B cell (primary cell): ENCODE measurements around the gene VWA5B1. TPM values are rescaled to one million over a fixed set of nuclear protein-coding genes. Genes with fewer than 3 reads are reported as not detected.

Experiments used
- ATAC-seq: fragments of 200-7000 bp; cut with Tn5 transposase; one replicate; pipeline ENCODE4 v1.10.0; 2021; ENCODE audit warnings: low read depth, mild to moderate bottlenecking, moderate number of reproducible peaks, moderate library complexity
- CTCF ChIA-PET: fragments of 350-600 bp; sonication (Branson Sonifier 250); formaldehyde crosslinking; loops from one replicate; lab custom pipeline; 2021; ENCODE audit warnings: antibody characterized with exemption, inconsistent platforms; lab: Charles Lee
- POLR2A ChIA-PET: fragments of 350-600 bp; sonication (Branson Sonifier 250); formaldehyde crosslinking; loops from one replicate; lab custom pipeline; 2021; ENCODE audit warnings: antibody characterized with exemption; lab: Charles Lee
- DNase-seq: peaks from one replicate; pipeline ENCODE4 v3.0.0; 2013
- H2AFZ ChIP-seq: 2 replicates; pipeline ENCODE4 v1.6.1; 2012; ENCODE audit warnings: mild to moderate bottlenecking, low read depth, low read length; ENCODE audit not compliant: insufficient read depth, poor library complexity, severe bottlenecking
- H3K27ac ChIP-seq, 2 donors: 1 replicate in 1 of 2; 2 replicates in 1 of 2; pipeline ENCODE4 v1.5.1; 2012 to 2013; ENCODE audit warnings: low read length in 2 of 2, mild to moderate bottlenecking in 2 of 2, moderate library complexity in 1 of 2
- H3K27me3 ChIP-seq, 4 experiments: fragments of 200-600 bp in 1 of 4; sonication (generic) in 1 of 4; replicated peaks in 1 of 4; 1 replicate in 2 of 4; 2 replicates in 2 of 4; pipeline versions ENCODE4 v1.6.1 to v1.7.0; 2013 to 2016; ENCODE audit warnings: low read length in 3 of 4, mild to moderate bottlenecking in 2 of 4, mixed read lengths in 1 of 4, moderate library complexity in 1 of 4; ENCODE audit not compliant: insufficient read depth in 4 of 4, control insufficient read depth in 3 of 4; ENCODE audit errors: control extremely low read depth in 1 of 4
- H3K36me3 ChIP-seq, 2 experiments: replicated peaks in 1 of 2; 1 replicate in 1 of 2; 2 replicates in 1 of 2; pipeline versions ENCODE4 v1.6.1 to v1.7.1; 2013; ENCODE audit warnings: low read length in 1 of 2; ENCODE audit not compliant: insufficient read depth in 2 of 2, control insufficient read depth in 1 of 2; ENCODE audit errors: control extremely low read depth in 1 of 2, extremely low read depth in 1 of 2
- H3K4me1 ChIP-seq, 2 donors: fragments of 200-600 bp in 1 of 2; sonication (generic) in 1 of 2; 1 replicate in 1 of 2; 2 replicates in 1 of 2; pipeline versions ENCODE4 v1.5.1 to v1.6.1; 2013 to 2017; ENCODE audit warnings: low read length in 2 of 2; ENCODE audit not compliant: control insufficient read depth in 2 of 2, insufficient read depth in 2 of 2
- H3K4me2 ChIP-seq: replicated peaks from 2 replicates; pipeline ENCODE3; 2012; ENCODE audit warnings: mild to moderate bottlenecking, low read depth, low read length; ENCODE audit not compliant: poor library complexity, severe bottlenecking
- H3K4me3 ChIP-seq, 5 experiments: fragments of 200-600 bp in 1 of 5; sonication (generic) in 1 of 5; 1 replicate in 3 of 5; 2 replicates in 2 of 5; pipeline versions ENCODE4 v1.5.1 to v1.7.0; 2011 to 2016; ENCODE audit warnings: low read length in 4 of 5, mild to moderate bottlenecking in 4 of 5, low read depth in 2 of 5, control low read depth in 1 of 5, moderate library complexity in 1 of 5; ENCODE audit not compliant: insufficient read depth in 1 of 5; ENCODE audit errors: control extremely low read depth in 1 of 5, extremely low read depth in 1 of 5
- H3K79me2 ChIP-seq: fragments of 200-600 bp; sonication (generic); one replicate; pipeline ENCODE4 v1.6.0; 2016; ENCODE audit warnings: low read length; ENCODE audit not compliant: control insufficient read depth, insufficient read depth
- H3K9ac ChIP-seq: fragments of 200-600 bp; sonication (generic); 2 replicates; pipeline ENCODE4 v1.6.1; 2017; ENCODE audit warnings: mild to moderate bottlenecking, low read length, moderate library complexity
- H3K9me3 ChIP-seq, 3 donors: one replicate each; pipeline versions ENCODE4 v1.6.1 to v1.7.1; 2013; ENCODE audit warnings: low read length in 2 of 3; ENCODE audit not compliant: control insufficient read depth in 2 of 3, insufficient read depth in 1 of 3; ENCODE audit errors: control extremely low read depth in 1 of 3
- H4K20me1 ChIP-seq: 2 replicates; pipeline ENCODE4 v1.6.0; 2012; ENCODE audit warnings: mild to moderate bottlenecking, low read length; ENCODE audit not compliant: insufficient read depth, control insufficient read depth, poor library complexity, severe bottlenecking
- H3K27ac Mint-ChIP-seq: one replicate; pipeline ENCODE4 v1.8.0; 2021; ENCODE audit warnings: mixed read lengths
- H3K27me3 Mint-ChIP-seq: one replicate; pipeline ENCODE4 v1.8.0; 2021; ENCODE audit warnings: mixed read lengths
- H3K4me1 Mint-ChIP-seq: one replicate; pipeline ENCODE4 v1.8.0; 2021; ENCODE audit warnings: mixed read lengths
- H3K4me3 Mint-ChIP-seq: one replicate; pipeline ENCODE4 v1.8.0; 2021; ENCODE audit warnings: mixed read lengths
- H3K9me3 Mint-ChIP-seq: one replicate; pipeline ENCODE4 v1.8.0; 2022; ENCODE audit warnings: mixed read lengths; ENCODE audit not compliant: insufficient read depth
- CTCF ChIP-seq: fragments of 200-600 bp; IDR thresholded peaks from one replicate; pipeline ENCODE4 v1.8.0; 2022; ENCODE audit warnings: antibody characterized with exemption, mild to moderate bottlenecking
- EZH2 ChIP-seq: IDR thresholded peaks from 2 replicates; pipeline ENCODE4 v1.6.1; 2012; ENCODE audit warnings: borderline replicate concordance, low read depth, mild to moderate bottlenecking, moderate library complexity, low read length; ENCODE audit not compliant: insufficient read depth, poor library complexity, severe bottlenecking
- WGBS: methylation state at CpG from one replicate; pipeline ENCODE4 v1.1.5; 2013; ENCODE audit warnings: missing lambda C conversion rate; ENCODE audit not compliant: insufficient coverage; 5-methylcytosine and 5-hydroxymethylcytosine counted together
- intact Hi-C: fragments of 100-400 bp; cut with micrococcal nuclease; formaldehyde crosslinking; loops from one replicate; pipeline ENCODE4 v1.10.0; 2022
- polyA plus RNA-seq: library from polyadenylated mRNA; depleted of rRNA; stranded (reverse); fragments of >200 nt; gene quantifications from 2 replicates; pipeline ENCODE4 v1.2.3, GENCODE V29; 2012
- total RNA-seq, 2 donors: library from RNA; stranded (reverse); fragments of 120-200 nt in 1 of 2; gene quantifications; 1 replicate in 1 of 2; 2 replicates in 1 of 2; pipeline versions ENCODE4 v1.2.3 to v1.2.4, GENCODE V29; 2013 to 2022

The VWA5B1 gene
- total and polyA plus RNA-seq, 2 donors (not counting 1 experiment from before 2014, with no cell fraction given), result not detected

- Histone ChIP-seq H3K27ac (no peak overlapping the region), H3K4me1 (no peaks in the 10 kb centered on the region), H2AFZ (no peak overlapping the region), H3K4me3 (no peak overlapping the region), H3K79me2 (no peaks in the 10 kb centered on the region), H3K9ac (no peak overlapping the region), H3K36me3 (no peaks in the 10 kb centered on the region), H3K4me2 (no peak overlapping the region), H4K20me1 (no peaks in the 10 kb centered on the region), H3K9me3 (peaks cover 0 to 7% (median 0%) of the 10 kb centered on the region in 3 donors), H3K27me3 (peaks cover 0 to 5% (median 0%) of the 10 kb centered on the region in 4 experiments)
- no peak for DNase-seq
- H3K4me1 Mint-ChIP-seq, result no peaks in the 10 kb centered on the region
- peaks cover 33% of the 10 kb centered on the region for H3K27me3 Mint-ChIP-seq
- ChIA-PET CTCF (no interaction called here), POLR2A (no interaction called here)
- no peak for TF ChIP-seq CTCF
- TF ChIP-seq EZH2, result no peak
- H3K27ac Mint-ChIP-seq, result no peak overlapping the region
- no peaks in the 10 kb centered on the region for H3K9me3 Mint-ChIP-seq
- H3K4me3 Mint-ChIP-seq, result no peak overlapping the region
- intact Hi-C loops, result no loop called here
- no peak for ATAC-seq
- 96% methylated on average over 12 of the region's 12 CpGs for WGBS
Measured at GRCh38 chr1:20312818-20313217, 22.1 kb downstream of the VWA5B1 start.

- Histone ChIP-seq H3K4me2 (no peak overlapping the region), H3K9me3 (peaks cover 0 to 5% (median 0%) of the 10 kb centered on the region in 3 donors), H3K79me2 (no peaks in the 10 kb centered on the region), H3K27ac (no peak overlapping the region), H3K4me3 (no peak overlapping the region), H3K36me3 (no peaks in the 10 kb centered on the region), H3K27me3 (peaks cover 0 to 15% (median 0%) of the 10 kb centered on the region in 4 experiments), H3K4me1 (peaks cover 5 to 7% of the 10 kb centered on the region in 2 donors), H2AFZ (no peak overlapping the region), H3K9ac (no peak overlapping the region), H4K20me1 (no peaks in the 10 kb centered on the region)
- ATAC-seq (no peak), DNase-seq (no peak)
- intact Hi-C loops, result no loop called here
- Mint-ChIP-seq H3K27ac (no peak overlapping the region), H3K4me3 (no peak overlapping the region), H3K9me3 (no peaks in the 10 kb centered on the region), H3K4me1 (peaks cover 8% of the 10 kb centered on the region), H3K27me3 (peaks cover 35% of the 10 kb centered on the region)
- TF ChIP-seq EZH2 (no peak), CTCF (no peak)
- WGBS, result 93% methylated on average over 11 of the region's 11 CpGs
- ChIA-PET POLR2A (interaction anchor here (0.6 kb wide), 1 partner anchor 26 kb away, joined by 3 read pairs; no protein-coding TSS in a partner anchor), CTCF (no interaction called here)
Measured at GRCh38 chr1:20317471-20317870, 26.8 kb downstream of the VWA5B1 start.
